IMR-90 (cell line): ENCODE data around the gene DNM3. TPM values are rescaled to one million over a fixed set of nuclear protein-coding genes. Genes with fewer than 3 reads are reported as not detected.

Experiments used
- ATAC-seq: fragments of 200-7000 bp; cut with Tn5 transposase; 2 replicates; pipeline ENCODE4 v1.9.1; 2020; ENCODE audit warnings: low read depth, mild to moderate bottlenecking, moderate library complexity
- BruUV-seq: library from RNA; stranded (reverse); fragments of 400-500 nt; replicated peaks from 2 replicates; lab custom pipeline; 2021; lab: Mats Ljungman, UMichigan
- CTCF ChIA-PET: fragments of 300-600 bp; formaldehyde crosslinking; extraction: SDS; loops from one replicate; lab custom pipeline; 2021; ENCODE audit warnings: antibody characterized with exemption; lab: Yijun Ruan, JAX
- POLR2A ChIA-PET: fragments of 300-600 bp; sonication (Branson Sonifier 250); formaldehyde crosslinking; loops from one replicate; lab custom pipeline; 2022; ENCODE audit warnings: antibody characterized with exemption; ENCODE audit not compliant: unreplicated experiment; lab: Charles Lee
- DNase-seq: peaks from one replicate; pipeline ENCODE4 v3.0.0; 2013
- H2AFZ ChIP-seq: replicated peaks from 2 replicates; pipeline ENCODE3; 2013; ENCODE audit warnings: low read length, mild to moderate bottlenecking; ENCODE audit not compliant: poor library complexity
- H2AK5ac ChIP-seq: 2 replicates; pipeline ENCODE4 v1.6.1; 2013; ENCODE audit warnings: low read depth, low read length, inconsistent platforms
- H2AK9ac ChIP-seq: replicated peaks from 2 replicates; pipeline ENCODE3; 2013; ENCODE audit warnings: mild to moderate bottlenecking, low read depth, low read length, moderate library complexity; ENCODE audit not compliant: poor library complexity
- H2BK120ac ChIP-seq: 2 replicates; pipeline ENCODE4 v1.6.1; 2013; ENCODE audit warnings: low read depth, low read length, inconsistent platforms
- H2BK15ac ChIP-seq: 3 replicates; pipeline ENCODE4 v1.6.1; 2013; ENCODE audit warnings: low read depth, low read length, inconsistent platforms
- H2BK20ac ChIP-seq: 2 replicates; pipeline ENCODE4 v1.6.1; 2013; ENCODE audit warnings: low read depth, mild to moderate bottlenecking, inconsistent platforms, low read length, moderate library complexity
- H2BK5ac ChIP-seq: 2 replicates; pipeline ENCODE4 v1.6.1; 2013; ENCODE audit warnings: mild to moderate bottlenecking, low read depth, low read length, inconsistent platforms; ENCODE audit not compliant: poor library complexity, severe bottlenecking
- H3K14ac ChIP-seq: replicated peaks from 2 replicates; pipeline ENCODE4 v1.6.1; 2013; ENCODE audit warnings: low read depth, low read length, inconsistent platforms
- H3K18ac ChIP-seq: 2 replicates; pipeline ENCODE4 v1.6.1; 2013; ENCODE audit warnings: low read depth, low read length, control low read depth
- H3K23ac ChIP-seq: 2 replicates; pipeline ENCODE4 v1.6.1; 2013; ENCODE audit warnings: low read depth, low read length, inconsistent platforms
- H3K27ac ChIP-seq: 2 replicates; pipeline ENCODE4 v1.5.1; 2013; ENCODE audit warnings: mild to moderate bottlenecking, control low read depth, low read length; ENCODE audit not compliant: insufficient read depth
- H3K27me3 ChIP-seq: 2 replicates; pipeline ENCODE4 v1.6.1; 2013; ENCODE audit warnings: low read length; ENCODE audit not compliant: control insufficient read depth, insufficient read depth
- H3K36me3 ChIP-seq: 2 replicates; pipeline ENCODE4 v1.6.1; 2013; ENCODE audit warnings: low read length, mixed read lengths; ENCODE audit not compliant: control insufficient read depth, insufficient read depth
- H3K4ac ChIP-seq: 2 replicates; pipeline ENCODE4 v1.6.1; 2013; ENCODE audit warnings: low read depth, low read length, inconsistent platforms
- H3K4me1 ChIP-seq: 2 replicates; pipeline ENCODE4 v1.6.1; 2013; ENCODE audit warnings: low read length, mixed read lengths; ENCODE audit not compliant: control insufficient read depth, insufficient read depth
- H3K4me2 ChIP-seq: 2 replicates; pipeline ENCODE4 v1.6.1; 2013; ENCODE audit warnings: low read depth, mild to moderate bottlenecking, control low read depth, low read length, moderate library complexity
- H3K4me3 ChIP-seq: 2 replicates; pipeline ENCODE4 v1.5.1; 2013; ENCODE audit warnings: low read depth, mild to moderate bottlenecking, control low read depth, low read length, moderate library complexity; ENCODE audit not compliant: insufficient read depth
- H3K56ac ChIP-seq: 2 replicates; pipeline ENCODE4 v1.6.1; 2013; ENCODE audit warnings: low read length, inconsistent platforms; ENCODE audit not compliant: insufficient read depth; ENCODE audit errors: extremely low read depth
- H3K79me1 ChIP-seq, 2 experiments: 2 replicates each; pipeline ENCODE4 v1.6.1; 2013; ENCODE audit warnings: low read length in 2 of 2, inconsistent platforms in 1 of 2, low read depth in 1 of 2
- H3K9ac ChIP-seq: 2 replicates; pipeline ENCODE4 v1.6.1; 2013; ENCODE audit warnings: low read depth, low read length, control low read depth
- H3K9me1 ChIP-seq: 2 replicates; pipeline ENCODE4 v1.6.1; 2013; ENCODE audit warnings: low read length, inconsistent platforms; ENCODE audit not compliant: insufficient read depth
- H3K9me3 ChIP-seq: 2 replicates; pipeline ENCODE4 v1.6.1; 2013; ENCODE audit warnings: low read length; ENCODE audit not compliant: control insufficient read depth, insufficient read depth
- H4K20me1 ChIP-seq: 2 replicates; pipeline ENCODE4 v1.6.1; 2013; ENCODE audit warnings: low read length, inconsistent platforms; ENCODE audit not compliant: insufficient read depth
- H4K5ac ChIP-seq: 2 replicates; pipeline ENCODE4 v1.6.1; 2013; ENCODE audit warnings: mild to moderate bottlenecking, low read depth, low read length, control low read depth
- H4K8ac ChIP-seq, 2 experiments: 2 replicates each; pipeline ENCODE4 v1.6.1; 2013; ENCODE audit warnings: low read depth in 2 of 2, low read length in 2 of 2, control low read depth in 1 of 2, inconsistent platforms in 1 of 2
- H4K91ac ChIP-seq: 2 replicates; pipeline ENCODE4 v1.6.1; 2013; ENCODE audit warnings: low read depth, low read length, inconsistent platforms; ENCODE audit not compliant: insufficient read depth
- BHLHE40 ChIP-seq: fragments of 150-350 bp; IDR thresholded peaks from 2 replicates; pipeline ENCODE4 v1.6.1; 2016; ENCODE audit warnings: mild to moderate bottlenecking, low read depth, low read length
- CEBPB ChIP-seq: IDR thresholded peaks from 2 replicates; pipeline ENCODE4 v1.6.1; 2012; ENCODE audit warnings: low read depth, low read length, improper control_type of control experiment
- CHD1 ChIP-seq: IDR thresholded peaks from 2 replicates; pipeline ENCODE4 v1.6.1; 2012; ENCODE audit warnings: low read depth, low read length, improper control_type of control experiment
- CTCF ChIP-seq: conservative IDR thresholded peaks from 2 replicates; pipeline ENCODE4 v1.5.1; 2012; ENCODE audit warnings: mild to moderate bottlenecking, low read depth, low read length, improper control_type of control experiment
- ELK1 ChIP-seq: fragments of 150-350 bp; IDR thresholded peaks from 2 replicates; pipeline ENCODE4 v1.6.1; 2016; ENCODE audit warnings: low read depth, mild to moderate bottlenecking, low read length, moderate library complexity, borderline replicate concordance
- FOS ChIP-seq: fragments of 150-350 bp; IDR thresholded peaks from 2 replicates; pipeline ENCODE4 v1.6.1; 2016; ENCODE audit warnings: low read depth, low read length
- MAFK ChIP-seq: IDR thresholded peaks from 2 replicates; pipeline ENCODE4 v1.6.1; 2012; ENCODE audit warnings: low read depth, low read length, improper control_type of control experiment
- MAZ ChIP-seq: IDR thresholded peaks from 2 replicates; pipeline ENCODE4 v1.6.1; 2012; ENCODE audit warnings: low read depth, mild to moderate bottlenecking, low read length, improper control_type of control experiment, moderate library complexity, borderline replicate concordance
- MXI1 ChIP-seq: IDR thresholded peaks from 2 replicates; pipeline ENCODE4 v1.6.1; 2012; ENCODE audit warnings: low read depth, mild to moderate bottlenecking, low read length, moderate library complexity, borderline replicate concordance
- NFE2L2 ChIP-seq: fragments of 150-350 bp; IDR thresholded peaks from 2 replicates; pipeline ENCODE4 v1.6.1; 2016; ENCODE audit warnings: low read depth, mild to moderate bottlenecking, low read length
- POLR2A ChIP-seq: IDR thresholded peaks from 2 replicates; pipeline ENCODE4 v1.6.1; 2012; ENCODE audit warnings: mild to moderate bottlenecking, low read depth, low read length
- RAD21 ChIP-seq: IDR thresholded peaks from 2 replicates; pipeline ENCODE4 v1.6.1; 2012; ENCODE audit warnings: low read length, improper control_type of control experiment
- RCOR1 ChIP-seq: IDR thresholded peaks from 2 replicates; pipeline ENCODE4 v1.6.1; 2012; ENCODE audit warnings: mild to moderate bottlenecking, low read length, improper control_type of control experiment; ENCODE audit not compliant: insufficient replicate concordance
- RFX5 ChIP-seq: IDR thresholded peaks from 2 replicates; pipeline ENCODE4 v1.8.0; 2012; ENCODE audit warnings: low read depth, mild to moderate bottlenecking, low read length, moderate library complexity
- SMC3 ChIP-seq: fragments of 150-350 bp; IDR thresholded peaks from 2 replicates; pipeline ENCODE4 v1.6.1; 2016; ENCODE audit warnings: low read depth, mild to moderate bottlenecking, antibody characterized with exemption, low read length, moderate library complexity
- USF2 ChIP-seq: fragments of 150-350 bp; IDR thresholded peaks from 2 replicates; pipeline ENCODE4 v1.6.1; 2017; ENCODE audit warnings: mild to moderate bottlenecking, antibody characterized with exemption, low read length, low read depth
- dilution Hi-C: fragments of 300-500 bp; cut with HindIII; formaldehyde crosslinking; loops from one replicate; pipeline ENCODE4 v1.14.3; 2018; ENCODE audit warnings: low sequenced_read_pairs; ENCODE audit not compliant: unreplicated experiment
- in situ Hi-C: fragments of 300-500 bp; cut with MboI; formaldehyde crosslinking; loops from 3 replicates; pipeline ENCODE4 v1.14.3; 2019; ENCODE audit warnings: low sequenced_read_pairs, inconsistent platforms, mixed read lengths
- intact Hi-C: fragments of 100-400 bp; cut with micrococcal nuclease; formaldehyde crosslinking; loops from 2 replicates; pipeline ENCODE4 v1.10.0; 2022
- polyA plus RNA-seq, 3 experiments: library from polyadenylated mRNA; depleted of rRNA; stranded (reverse); fragments of >200 nt; gene quantifications; 2 replicates each; pipeline ENCODE4 v1.2.3, GENCODE V29; 2012; ENCODE audit warnings: low replicate concordance in 1 of 3
- total RNA-seq: library from RNA; depleted of rRNA; stranded (reverse); fragments of >200 nt; gene quantifications from 2 replicates; pipeline ENCODE4 v1.2.3, GENCODE V29; 2012

The DNM3 gene
- total and polyA plus RNA-seq, 2 of the 4 experiments (the other 2 are of a cell fraction) = 0.36 TPM

GRCh38 chr1:172299515-172299914 is 458.2 kb downstream of the DNM3 start:
- no peaks in the 10 kb centered on the region for H3K79me1 ChIP-seq
- H3K9me3 ChIP-seq = peaks cover 5% of the 10 kb centered on the region
- H4K5ac ChIP-seq = no peak overlapping the region
- intact Hi-C loops = no loop called here
- CTCF ChIA-PET = no interaction called here
- no peak overlapping the region for H3K4me3 ChIP-seq
- no peak overlapping the region for H3K4ac ChIP-seq
- H3K36me3 ChIP-seq = no peaks in the 10 kb centered on the region
- POLR2A ChIA-PET = no interaction called here
- no TSS peak for BruUV-seq
- H3K18ac ChIP-seq = no peak overlapping the region
- no peak overlapping the region for H2BK5ac ChIP-seq
- H3K27me3 ChIP-seq = no peaks in the 10 kb centered on the region
- DNase-seq (no peak), ATAC-seq (no peak)
- H3K9ac ChIP-seq = no peak overlapping the region
- H2BK120ac ChIP-seq = no peak overlapping the region
- H4K20me1 ChIP-seq = no peaks in the 10 kb centered on the region
- no peak overlapping the region for H3K27ac ChIP-seq
- no peak overlapping the region for H2AK5ac ChIP-seq
- H3K56ac ChIP-seq = no peak overlapping the region
- H2AFZ ChIP-seq = no peak overlapping the region
- H3K4me1 ChIP-seq = no peaks in the 10 kb centered on the region
- dilution Hi-C loops = no loop called here
- H3K9me1 ChIP-seq = no peaks in the 10 kb centered on the region
- TF ChIP-seq MAZ = no peak
- no peak for TF ChIP-seq RAD21
- TF ChIP-seq RCOR1 = no peak
- no peak for TF ChIP-seq USF2
- no peak for TF ChIP-seq MAFK
- TF ChIP-seq SMC3 = no peak
- TF ChIP-seq CEBPB = no peak
- TF ChIP-seq NFE2L2 = no peak
- no peak for TF ChIP-seq BHLHE40
- TF ChIP-seq CHD1 = no peak
- TF ChIP-seq ELK1 = no peak
- no peak for TF ChIP-seq POLR2A
- no peak for TF ChIP-seq MXI1
- TF ChIP-seq CTCF = no peak
- no peak for TF ChIP-seq RFX5
- no peak for TF ChIP-seq FOS
- H2AK9ac ChIP-seq = no peak overlapping the region
- H4K8ac ChIP-seq = no peak overlapping the region
- no peak overlapping the region for H2BK20ac ChIP-seq
- no peak overlapping the region for H3K4me2 ChIP-seq
- H3K14ac ChIP-seq = no peak overlapping the region
- H4K91ac ChIP-seq = no peak overlapping the region
- in situ Hi-C loops = no loop called here
- no peak overlapping the region for H3K23ac ChIP-seq
- H2BK15ac ChIP-seq = no peak overlapping the region
